Skeletal muscle tissue (tissue), 4 donors: ENCODE data around the gene NELL2. TPM values are rescaled to one million over a fixed set of nuclear protein-coding genes. Genes with fewer than 3 reads are reported as not detected.
"Not testable (repeated sequence)": the region's sequence is repeated elsewhere in the genome, so short reads cannot be mapped to it uniquely, and the experiment has no call there.

Source experiments
- H3K27ac ChIP-seq: one replicate; pipeline ENCODE4 v1.7.0; 2013; ENCODE audit warnings: mild to moderate bottlenecking, low read depth, low read length, inconsistent platforms
- H3K27me3 ChIP-seq, 3 donors: one replicate each; pipeline ENCODE4 v1.7.0; 2013; ENCODE audit warnings: low read length in 3 of 3; ENCODE audit not compliant: control insufficient read depth in 3 of 3, insufficient read depth in 3 of 3
- H3K36me3 ChIP-seq, 3 donors: one replicate each; pipeline ENCODE4 v1.7.0; 2013; ENCODE audit warnings: low read length in 3 of 3; ENCODE audit not compliant: control insufficient read depth in 3 of 3, insufficient read depth in 3 of 3
- H3K4me1 ChIP-seq, 3 donors: one replicate each; pipeline ENCODE4 v1.7.0; 2013; ENCODE audit warnings: low read length in 3 of 3, mild to moderate bottlenecking in 3 of 3; ENCODE audit not compliant: control insufficient read depth in 3 of 3, insufficient read depth in 3 of 3
- H3K4me3 ChIP-seq, 3 donors: one replicate each; pipeline ENCODE4 v1.7.0; 2013; ENCODE audit warnings: low read length in 3 of 3
- H3K9ac ChIP-seq, 3 donors: one replicate each; pipeline ENCODE4 v1.7.0; 2013; ENCODE audit warnings: low read length in 3 of 3, mild to moderate bottlenecking in 3 of 3, moderate library complexity in 2 of 3, low read depth in 1 of 3
- H3K9me3 ChIP-seq, 3 donors: one replicate each; pipeline ENCODE4 v1.7.0; 2013; ENCODE audit warnings: low read length in 3 of 3; ENCODE audit not compliant: control insufficient read depth in 3 of 3
- total RNA-seq: library from RNA; depleted of rRNA; stranded (reverse); fragments of >200 nt; gene quantifications from one replicate; pipeline ENCODE4 v1.2.3, GENCODE V29; 2014
- donor health status: Osteomylitis.

Gene NELL2
- total RNA-seq, 1 donor from 2014 or later: 1.0 TPM

GRCh38 chr12:44833561-44833960 is 42.6 kb downstream of the NELL2 start:
- Histone ChIP-seq H3K27me3 (no peaks in the 10 kb centered on the region), H3K36me3 (no peaks in the 10 kb centered on the region), H3K4me1 (no peaks in the 10 kb centered on the region), H3K9me3 (no peaks in the 10 kb centered on the region), H3K27ac (no peak overlapping the region), H3K4me3 (no peak overlapping the region), H3K9ac (no peak overlapping the region)

- Histone ChIP-seq H3K36me3 (no peaks in the 10 kb centered on the region), H3K27ac (no peak overlapping the region), H3K4me1 (no peaks in the 10 kb centered on the region), H3K27me3 (no peaks in the 10 kb centered on the region), H3K4me3 (no peak overlapping the region), H3K9ac (no peak overlapping the region), H3K9me3 (no peaks in the 10 kb centered on the region)
These were observed 45.5 kb downstream of the NELL2 start for GRCh38 chr12:44830566-44831055.

DNA sequence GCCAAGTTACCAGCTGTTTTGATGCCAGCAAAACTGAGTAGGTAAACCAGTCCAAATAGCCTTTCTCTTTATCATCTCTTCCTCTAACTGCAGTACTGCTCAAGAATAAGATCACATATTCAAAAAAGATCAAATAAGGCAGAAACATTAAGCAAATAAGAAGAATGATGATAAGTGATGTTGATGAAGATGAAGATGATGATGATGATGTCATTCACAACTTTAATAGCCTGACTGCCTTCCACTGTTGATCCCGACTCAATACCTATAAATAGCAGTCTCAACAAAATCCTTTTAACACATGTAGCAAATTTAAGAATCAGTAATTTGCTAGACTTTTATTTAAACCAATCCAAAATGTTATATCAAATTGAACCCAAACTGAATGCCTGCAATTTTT is 47.1 kb downstream of the NELL2 start:
- H3K27me3 ChIP-seq: no peaks in the 10 kb centered on the region
- no peak overlapping the region for H3K9ac ChIP-seq
- no peak overlapping the region for H3K27ac ChIP-seq
- H3K9me3 ChIP-seq: no peaks in the 10 kb centered on the region
- no peaks in the 10 kb centered on the region for H3K4me1 ChIP-seq
- H3K4me3 ChIP-seq: no peak overlapping the region
- no peaks in the 10 kb centered on the region for H3K36me3 ChIP-seq

DNA sequence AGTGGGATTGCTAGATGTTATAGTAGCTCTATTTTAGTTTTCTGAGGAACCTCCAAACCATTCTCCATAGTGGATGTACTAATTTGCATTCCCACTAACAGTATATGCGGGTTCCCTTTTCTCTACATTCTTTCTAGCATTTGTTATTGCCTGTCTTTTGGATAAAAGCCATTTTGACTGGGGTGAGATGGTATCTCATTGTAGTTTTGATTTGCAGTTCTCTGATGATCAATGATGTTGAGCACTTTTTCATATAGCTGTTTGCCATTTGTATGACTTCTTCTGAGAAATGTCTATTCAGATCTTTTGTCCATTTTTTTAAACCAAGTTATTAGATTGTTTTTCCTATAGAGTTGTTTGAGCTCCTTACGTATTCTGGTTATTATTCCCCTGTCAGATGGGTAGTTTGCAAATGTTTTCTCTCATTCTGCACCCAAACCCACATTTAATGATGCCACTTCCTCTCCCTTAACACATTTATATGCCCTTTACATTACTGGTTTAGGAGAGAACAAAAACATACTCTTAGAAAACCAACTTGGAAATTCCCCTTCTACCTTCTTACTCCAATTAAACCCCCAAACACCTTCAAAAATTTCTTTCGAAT is 48.2 kb downstream of the NELL2 start:
- Histone ChIP-seq H3K4me1 (no peaks in the 10 kb centered on the region), H3K4me3 (no peak overlapping the region), H3K9me3 (no peaks in the 10 kb centered on the region), H3K27me3 (no peaks in the 10 kb centered on the region), H3K27ac (no peak overlapping the region), H3K36me3 (no peaks in the 10 kb centered on the region), H3K9ac (no peak overlapping the region)

GRCh38 chr12:44821702-44822101 is 54.4 kb downstream of the NELL2 start:
- H3K27me3 ChIP-seq, H3K9me3 ChIP-seq, H3K36me3 ChIP-seq, H3K27ac ChIP-seq, H3K4me1 ChIP-seq, H3K9ac ChIP-seq, H3K4me3 ChIP-seq: not testable (repeated sequence)

DNA sequence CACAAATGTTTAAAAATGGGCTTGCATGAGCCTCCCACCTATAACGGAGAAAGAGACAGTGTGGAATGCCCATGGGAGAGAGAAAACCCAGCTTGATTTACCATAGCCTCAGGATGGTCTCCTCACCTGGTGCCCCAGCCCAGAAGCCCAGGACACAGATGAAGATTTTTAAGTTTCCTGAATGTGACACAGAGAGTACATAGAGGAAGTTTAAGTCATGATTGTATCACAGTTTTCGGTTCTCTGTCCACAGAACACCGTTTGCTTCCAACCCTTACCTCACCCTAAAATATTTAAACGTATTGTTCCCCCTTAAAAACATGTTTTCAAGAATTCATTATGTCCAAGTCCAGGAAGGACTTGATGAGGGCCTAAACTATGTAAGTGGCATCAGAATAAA is 56.2 kb downstream of the NELL2 start:
- no peaks in the 10 kb centered on the region for H3K9me3 ChIP-seq
- H3K27ac ChIP-seq: no peak overlapping the region
- no peaks in the 10 kb centered on the region for H3K27me3 ChIP-seq
- no peaks in the 10 kb centered on the region for H3K36me3 ChIP-seq
- H3K9ac ChIP-seq: no peak overlapping the region
- H3K4me3 ChIP-seq: no peak overlapping the region
- no peaks in the 10 kb centered on the region for H3K4me1 ChIP-seq

DNA sequence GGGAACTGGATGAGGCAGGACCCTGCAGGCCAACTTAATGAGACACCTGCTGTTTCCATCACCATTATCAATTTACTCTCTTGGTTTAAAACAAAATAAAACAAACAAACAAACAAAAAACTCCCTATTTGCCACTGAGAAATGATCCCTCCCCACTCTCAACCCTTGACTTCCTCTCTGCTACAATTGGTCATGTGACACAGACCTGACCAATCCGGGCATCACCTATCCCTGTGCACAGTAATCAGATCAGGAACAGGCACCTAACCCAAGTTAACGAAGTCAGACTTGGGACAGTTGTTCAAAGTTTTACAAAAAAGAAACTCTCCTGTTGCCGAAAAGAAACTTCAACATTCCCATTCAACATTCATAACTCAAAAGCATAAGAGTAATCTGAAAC is 58.4 kb downstream of the NELL2 start:
- Histone ChIP-seq H3K4me3 (no peak overlapping the region), H3K9me3 (no peaks in the 10 kb centered on the region), H3K9ac (no peak overlapping the region), H3K27me3 (no peaks in the 10 kb centered on the region), H3K27ac (no peak overlapping the region), H3K36me3 (no peaks in the 10 kb centered on the region), H3K4me1 (no peaks in the 10 kb centered on the region)

GRCh38 chr12:44816446-44817017 is 59.6 kb downstream of the NELL2 start:
- Histone ChIP-seq H3K27me3 (no peaks in the 10 kb centered on the region), H3K4me1 (no peaks in the 10 kb centered on the region), H3K9me3 (no peaks in the 10 kb centered on the region), H3K27ac (no peak overlapping the region), H3K9ac (no peak overlapping the region), H3K4me3 (no peak overlapping the region), H3K36me3 (no peaks in the 10 kb centered on the region)

DNA sequence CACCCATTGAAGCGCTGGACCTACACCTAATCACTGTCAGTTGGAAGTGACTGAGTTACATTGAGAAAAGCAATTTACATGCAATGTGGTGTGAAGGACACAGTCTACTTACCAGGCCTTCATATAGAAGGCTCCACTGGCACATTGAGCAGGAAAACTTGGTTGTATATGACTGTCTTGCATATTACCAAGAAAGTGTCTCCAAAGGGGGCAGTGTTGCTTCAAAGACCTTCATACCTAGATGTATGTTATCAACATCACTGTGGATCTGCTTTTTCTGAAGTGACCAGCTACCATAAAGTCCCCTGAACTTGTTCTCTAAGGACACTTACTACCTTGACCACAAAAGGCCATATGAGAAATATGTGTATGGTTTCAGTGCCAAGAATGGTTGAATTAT is 64.1 kb downstream of the NELL2 start:
- H3K9ac ChIP-seq: no peak overlapping the region
- no peaks in the 10 kb centered on the region for H3K36me3 ChIP-seq
- no peak overlapping the region for H3K4me3 ChIP-seq
- no peaks in the 10 kb centered on the region for H3K27me3 ChIP-seq
- H3K9me3 ChIP-seq: no peaks in the 10 kb centered on the region
- H3K4me1 ChIP-seq: no peaks in the 10 kb centered on the region
- H3K27ac ChIP-seq: no peak overlapping the region

DNA sequence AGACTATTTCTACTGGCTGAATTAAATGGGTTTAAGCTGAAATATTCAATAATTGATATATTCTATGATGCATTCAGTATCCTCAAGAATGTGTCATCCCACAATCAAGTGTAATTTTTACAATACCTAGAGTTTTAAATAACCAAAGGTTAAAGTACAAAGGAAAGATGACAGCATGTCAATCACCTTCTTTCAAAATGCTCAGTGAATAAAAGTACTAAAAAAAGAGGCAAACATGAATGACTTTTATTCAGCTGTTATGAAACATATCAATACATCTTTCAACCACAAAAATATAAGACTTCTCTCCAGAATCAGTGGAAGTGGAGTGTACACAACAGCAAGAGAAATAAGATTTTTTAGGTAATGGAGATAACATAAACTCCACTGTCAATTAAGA is 72.0 kb downstream of the NELL2 start:
- Histone ChIP-seq H3K36me3 (no peaks in the 10 kb centered on the region), H3K4me3 (no peak overlapping the region), H3K27ac (no peak overlapping the region), H3K4me1 (no peaks in the 10 kb centered on the region), H3K9me3 (no peaks in the 10 kb centered on the region), H3K27me3 (no peaks in the 10 kb centered on the region), H3K9ac (no peak overlapping the region)
